ENCODE data around the gene ZW10.

Gene ZW10, protein sequence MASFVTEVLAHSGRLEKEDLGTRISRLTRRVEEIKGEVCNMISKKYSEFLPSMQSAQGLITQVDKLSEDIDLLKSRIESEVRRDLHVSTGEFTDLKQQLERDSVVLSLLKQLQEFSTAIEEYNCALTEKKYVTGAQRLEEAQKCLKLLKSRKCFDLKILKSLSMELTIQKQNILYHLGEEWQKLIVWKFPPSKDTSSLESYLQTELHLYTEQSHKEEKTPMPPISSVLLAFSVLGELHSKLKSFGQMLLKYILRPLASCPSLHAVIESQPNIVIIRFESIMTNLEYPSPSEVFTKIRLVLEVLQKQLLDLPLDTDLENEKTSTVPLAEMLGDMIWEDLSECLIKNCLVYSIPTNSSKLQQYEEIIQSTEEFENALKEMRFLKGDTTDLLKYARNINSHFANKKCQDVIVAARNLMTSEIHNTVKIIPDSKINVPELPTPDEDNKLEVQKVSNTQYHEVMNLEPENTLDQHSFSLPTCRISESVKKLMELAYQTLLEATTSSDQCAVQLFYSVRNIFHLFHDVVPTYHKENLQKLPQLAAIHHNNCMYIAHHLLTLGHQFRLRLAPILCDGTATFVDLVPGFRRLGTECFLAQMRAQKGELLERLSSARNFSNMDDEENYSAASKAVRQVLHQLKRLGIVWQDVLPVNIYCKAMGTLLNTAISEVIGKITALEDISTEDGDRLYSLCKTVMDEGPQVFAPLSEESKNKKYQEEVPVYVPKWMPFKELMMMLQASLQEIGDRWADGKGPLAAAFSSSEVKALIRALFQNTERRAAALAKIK

DNA sequence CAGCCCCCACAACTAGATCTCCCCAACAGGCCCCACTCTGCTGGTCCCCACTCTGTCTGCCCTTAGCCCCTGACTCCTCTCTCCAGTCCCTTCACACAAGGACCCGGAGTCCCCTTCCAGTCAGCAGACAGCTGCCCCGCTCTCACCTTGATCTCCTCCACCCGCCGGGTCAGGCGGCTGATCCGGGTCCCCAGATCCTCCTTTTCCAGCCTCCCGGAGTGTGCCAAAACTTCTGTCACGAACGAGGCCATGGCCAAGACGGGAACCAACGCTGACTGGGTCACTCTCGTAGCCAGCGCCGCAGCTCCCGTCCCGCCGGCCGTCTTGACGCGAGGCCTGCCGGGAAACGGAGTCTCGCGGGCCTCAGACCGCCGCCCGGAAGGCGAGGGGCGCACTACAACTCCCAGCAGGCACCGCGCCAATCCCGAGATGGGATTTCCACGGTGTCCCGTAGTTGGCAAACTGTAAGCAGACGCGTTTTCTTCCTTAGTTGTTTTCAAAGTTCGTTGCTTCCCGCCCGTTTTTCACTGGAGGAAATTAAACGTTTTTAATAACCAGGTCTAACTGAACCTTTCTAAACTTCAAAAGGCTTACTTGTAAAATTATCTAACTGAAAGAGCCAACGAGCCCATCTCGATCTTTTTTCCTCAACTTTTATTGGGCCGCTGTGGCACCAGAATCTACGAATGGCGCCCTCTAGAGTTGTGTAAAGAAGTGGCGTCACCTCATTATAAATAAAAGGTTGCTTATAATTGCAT is at the start of gene ZW10:
Gene ZW10 (minus strand): TSS at position 277 of the 758 bp plus-strand sequence. CDS start 26 bp downstream, at position 251.
- TF ChIP-seq ZNF274 (IDR thresholded peaks at IDR 0.05; ENCODE audit: low read depth, low read length) (no peak), YY1 (IDR thresholded peaks at IDR 0.05; ENCODE audit: insufficient read depth, insufficient read length) (no peak)
- no peaks in the 10 kb centered on the region for H3K9me3 ChIP-seq (ENCODE audit: insufficient read depth, low read length)
- DNase-seq (ENCODE audit: low read depth, low spot score): peak; percentile 95
- no peaks in the 10 kb centered on the region for H3K27me3 ChIP-seq (ENCODE audit: insufficient read depth, insufficient read length)
- H3K4me3 ChIP-seq (ENCODE audit: insufficient read length, low read depth): peak within 1 kb of the TSS; percentile 96
- peaks cover 25% of the 10 kb centered on the region for H3K36me3 ChIP-seq (ENCODE audit: insufficient read depth, insufficient read length, low read length)
- H3K4me1 ChIP-seq (ENCODE audit: insufficient read depth, insufficient read length): no peaks in the 10 kb centered on the region
- peak within 1 kb of the TSS; percentile 94 for H3K9ac ChIP-seq (ENCODE audit: insufficient read length, low read depth)

DNA sequence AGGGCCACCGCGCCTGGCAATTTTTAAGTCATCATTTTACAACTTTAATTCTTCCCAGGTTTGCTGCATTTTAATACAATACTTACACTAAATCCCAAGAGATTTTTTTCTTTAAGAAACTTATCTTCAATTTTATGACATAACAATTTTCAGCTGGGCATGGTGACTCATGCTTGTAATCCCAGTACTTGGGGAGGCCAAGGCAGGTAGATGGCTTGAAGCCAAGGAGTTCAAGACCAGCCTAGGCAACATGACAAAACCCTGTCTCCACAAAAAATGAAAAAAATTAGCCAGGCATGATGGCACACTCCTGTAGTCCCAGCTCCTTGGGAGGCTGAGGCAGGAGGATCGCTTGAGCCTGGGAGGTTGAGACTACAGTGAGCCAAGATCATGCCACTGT is 44.9 kb upstream of the ZW10 start:
- H3K4me1 ChIP-seq (ENCODE audit: insufficient read depth, insufficient read length): no peaks in the 10 kb centered on the region
- H3K4me3 ChIP-seq (ENCODE audit: insufficient read length, low read depth): no peak overlapping the region
- no peak for DNase-seq (ENCODE audit: low read depth, low spot score)
- H3K27me3 ChIP-seq (ENCODE audit: insufficient read depth, insufficient read length): no peaks in the 10 kb centered on the region
- TF ChIP-seq ZNF274 (IDR thresholded peaks at IDR 0.05; ENCODE audit: low read depth, low read length) (no peak), SUZ12 (IDR thresholded peaks at IDR 0.05; ENCODE audit: extremely low read depth, insufficient read depth, insufficient read length) (no peak), YY1 (IDR thresholded peaks at IDR 0.05; ENCODE audit: insufficient read depth, insufficient read length) (no peak)
- no peak overlapping the region for H3K9ac ChIP-seq (ENCODE audit: insufficient read length, low read depth)
- peaks cover 68% of the 10 kb centered on the region for H3K36me3 ChIP-seq (ENCODE audit: insufficient read depth, insufficient read length, low read length)
- H3K9me3 ChIP-seq (ENCODE audit: insufficient read depth, low read length): no peaks in the 10 kb centered on the region

DNA sequence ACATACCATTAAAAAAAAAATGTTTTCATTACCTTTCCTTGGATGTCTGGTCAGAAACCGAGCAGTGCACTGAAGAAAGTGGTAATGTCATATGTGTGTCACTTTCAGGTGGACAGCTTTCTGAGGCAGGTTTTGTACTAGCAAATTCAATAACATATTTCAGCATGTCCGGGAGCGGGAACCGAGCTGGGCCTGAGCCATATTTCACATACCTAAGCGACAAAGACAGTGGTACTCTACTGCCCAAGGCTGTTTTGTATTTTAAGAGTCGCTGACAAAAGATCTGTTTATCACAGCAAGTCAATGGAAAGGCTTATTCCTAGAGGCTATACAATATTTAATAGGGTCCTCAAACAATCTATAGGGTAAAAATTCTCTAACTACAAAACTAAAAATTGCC is 44.1 kb upstream of the ZW10 start:
- H3K36me3 ChIP-seq (ENCODE audit: insufficient read depth, insufficient read length, low read length): peaks cover 65% of the 10 kb centered on the region

DNA sequence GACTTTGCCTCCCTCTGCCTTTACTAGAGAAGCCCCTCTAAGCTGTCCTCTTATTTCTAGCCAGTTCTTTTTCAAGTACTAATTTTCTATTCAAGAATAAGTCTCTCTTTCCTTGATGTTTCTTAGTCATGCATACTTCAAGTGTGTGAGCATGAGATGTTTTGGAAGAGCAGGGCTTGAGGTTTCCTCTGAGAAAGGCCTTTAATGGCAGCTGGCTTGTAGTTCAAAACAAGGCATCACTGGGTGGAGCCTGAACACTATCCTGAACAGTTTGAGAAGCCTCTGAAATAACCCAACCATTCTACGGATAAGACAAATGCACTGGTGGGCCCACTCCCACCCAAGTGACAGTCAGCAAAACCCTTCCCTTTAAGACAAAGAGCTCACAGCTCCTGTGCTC is 43.7 kb upstream of the ZW10 start:
- Histone ChIP-seq H3K36me3 (ENCODE audit: insufficient read depth, insufficient read length, low read length) (peaks cover 63% of the 10 kb centered on the region), H3K9me3 (ENCODE audit: insufficient read depth, low read length) (no peaks in the 10 kb centered on the region), H3K27me3 (ENCODE audit: insufficient read depth, insufficient read length) (no peaks in the 10 kb centered on the region), H3K4me1 (ENCODE audit: insufficient read depth, insufficient read length) (no peaks in the 10 kb centered on the region), H3K9ac (ENCODE audit: insufficient read length, low read depth) (no peak overlapping the region), H3K4me3 (ENCODE audit: insufficient read length, low read depth) (no peak overlapping the region)
- DNase-seq (ENCODE audit: low read depth, low spot score): no peak
- TF ChIP-seq SUZ12 (IDR thresholded peaks at IDR 0.05; ENCODE audit: extremely low read depth, insufficient read depth, insufficient read length) (no peak), ZNF274 (IDR thresholded peaks at IDR 0.05; ENCODE audit: low read depth, low read length) (no peak), YY1 (IDR thresholded peaks at IDR 0.05; ENCODE audit: insufficient read depth, insufficient read length) (no peak)

More for the DNA sequence above, 44.1 kb upstream of the ZW10 start:
- Histone ChIP-seq H3K4me3 (ENCODE audit: insufficient read length, low read depth) (no peak overlapping the region), H3K9ac (ENCODE audit: insufficient read length, low read depth) (no peak overlapping the region), H3K4me1 (ENCODE audit: insufficient read depth, insufficient read length) (no peaks in the 10 kb centered on the region), H3K9me3 (ENCODE audit: insufficient read depth, low read length) (no peaks in the 10 kb centered on the region), H3K27me3 (ENCODE audit: insufficient read depth, insufficient read length) (no peaks in the 10 kb centered on the region)
- DNase-seq (ENCODE audit: low read depth, low spot score): no peak
- TF ChIP-seq SUZ12 (IDR thresholded peaks at IDR 0.05; ENCODE audit: extremely low read depth, insufficient read depth, insufficient read length) (no peak), ZNF274 (IDR thresholded peaks at IDR 0.05; ENCODE audit: low read depth, low read length) (no peak), YY1 (IDR thresholded peaks at IDR 0.05; ENCODE audit: insufficient read depth, insufficient read length) (no peak)

DNA sequence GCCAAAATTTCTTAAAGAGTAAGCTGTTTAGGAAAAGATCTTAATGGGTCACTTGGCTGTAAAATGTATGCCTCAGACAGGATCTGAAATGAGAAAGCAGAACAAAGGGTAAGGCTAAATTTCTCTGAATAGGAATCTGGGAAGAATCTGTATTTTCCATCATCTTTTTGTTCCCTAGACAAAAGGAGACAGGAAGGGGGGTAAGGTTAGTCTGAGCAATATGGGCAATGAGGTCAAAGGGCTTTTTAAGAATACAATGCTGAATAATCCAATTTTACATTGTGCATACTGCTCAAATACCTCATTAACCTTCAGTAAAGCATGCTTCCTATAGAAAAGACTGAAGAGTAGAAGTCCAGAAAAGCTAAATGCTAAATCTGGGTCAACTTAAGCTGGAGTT is 40.7 kb upstream of the ZW10 start:
- Histone ChIP-seq H3K4me3 (ENCODE audit: insufficient read length, low read depth) (no peak overlapping the region), H3K9ac (ENCODE audit: insufficient read length, low read depth) (no peak overlapping the region), H3K9me3 (ENCODE audit: insufficient read depth, low read length) (no peaks in the 10 kb centered on the region), H3K27me3 (ENCODE audit: insufficient read depth, insufficient read length) (no peaks in the 10 kb centered on the region), H3K4me1 (ENCODE audit: insufficient read depth, insufficient read length) (no peaks in the 10 kb centered on the region), H3K36me3 (ENCODE audit: insufficient read depth, insufficient read length, low read length) (peaks cover 61% of the 10 kb centered on the region)
- TF ChIP-seq YY1 (IDR thresholded peaks at IDR 0.05; ENCODE audit: insufficient read depth, insufficient read length) (no peak), ZNF274 (IDR thresholded peaks at IDR 0.05; ENCODE audit: low read depth, low read length) (no peak), SUZ12 (IDR thresholded peaks at IDR 0.05; ENCODE audit: extremely low read depth, insufficient read depth, insufficient read length) (no peak)
- DNase-seq (ENCODE audit: low read depth, low spot score): no peak

DNA sequence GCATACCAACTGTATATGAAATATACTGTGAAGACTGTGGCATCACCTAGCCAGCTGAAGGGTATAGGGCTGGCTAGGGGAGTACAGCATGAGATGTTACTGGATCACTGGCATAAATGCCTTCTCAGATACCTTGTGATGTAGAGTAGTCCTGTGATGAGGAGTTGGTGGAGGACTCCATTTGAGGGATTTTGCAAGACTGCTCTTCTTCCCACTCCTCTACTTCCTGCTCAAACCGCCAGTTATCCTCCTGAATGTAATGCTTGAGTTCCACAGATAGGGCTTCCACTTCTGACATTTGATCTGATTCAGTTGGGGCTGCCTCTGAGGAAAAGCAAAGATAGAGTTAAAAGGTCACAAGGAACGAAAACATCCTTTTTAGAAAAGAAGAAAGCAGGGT is 35.4 kb upstream of the ZW10 start:
- TF ChIP-seq SUZ12 (IDR thresholded peaks at IDR 0.05; ENCODE audit: extremely low read depth, insufficient read depth, insufficient read length) (no peak), YY1 (IDR thresholded peaks at IDR 0.05; ENCODE audit: insufficient read depth, insufficient read length) (no peak), ZNF274 (IDR thresholded peaks at IDR 0.05; ENCODE audit: low read depth, low read length) (no peak)
- no peak for DNase-seq (ENCODE audit: low read depth, low spot score)
- no peaks in the 10 kb centered on the region for H3K9me3 ChIP-seq (ENCODE audit: insufficient read depth, low read length)
- no peaks in the 10 kb centered on the region for H3K4me1 ChIP-seq (ENCODE audit: insufficient read depth, insufficient read length)
- H3K36me3 ChIP-seq (ENCODE audit: insufficient read depth, insufficient read length, low read length): peaks cover 72% of the 10 kb centered on the region
- H3K27me3 ChIP-seq (ENCODE audit: insufficient read depth, insufficient read length): no peaks in the 10 kb centered on the region
- H3K4me3 ChIP-seq (ENCODE audit: insufficient read length, low read depth): no peak overlapping the region
- no peak overlapping the region for H3K9ac ChIP-seq (ENCODE audit: insufficient read length, low read depth)

Data from NT2/D1 (cell line).